ENCODE data around the gene NFKBIZ.
A peak's percentile ranks its signal among the peaks of the same experiment; 100 is the strongest.

Gene NFKBIZ

DNA sequence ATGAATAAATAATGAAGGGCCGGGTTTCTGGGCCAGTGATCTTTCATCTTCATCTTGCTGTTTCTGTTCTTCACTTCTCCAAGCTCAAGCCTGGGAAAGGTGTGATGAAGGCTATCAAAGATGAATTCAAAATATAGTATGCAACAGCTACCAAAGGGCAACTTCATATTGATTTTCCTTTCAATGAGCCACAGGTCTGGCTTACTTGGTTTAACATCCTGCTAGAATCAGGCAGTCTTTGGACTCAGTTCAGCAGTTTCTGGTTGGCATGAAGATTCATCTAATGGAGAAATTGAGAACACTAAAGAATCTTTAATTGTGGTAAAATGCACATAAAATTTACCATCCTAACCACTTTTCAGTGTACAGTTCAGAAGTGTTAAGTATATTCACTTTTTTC is 43.3 kb downstream of the NFKBIZ start:
- DNase-seq (ENCODE audit: low spot score) = no peak
- in situ Hi-C loops (cut with MboI; ENCODE audit: low sequenced_read_pairs, unreplicated experiment) = no loop called here
- TF ChIP-seq, protein P1, sequence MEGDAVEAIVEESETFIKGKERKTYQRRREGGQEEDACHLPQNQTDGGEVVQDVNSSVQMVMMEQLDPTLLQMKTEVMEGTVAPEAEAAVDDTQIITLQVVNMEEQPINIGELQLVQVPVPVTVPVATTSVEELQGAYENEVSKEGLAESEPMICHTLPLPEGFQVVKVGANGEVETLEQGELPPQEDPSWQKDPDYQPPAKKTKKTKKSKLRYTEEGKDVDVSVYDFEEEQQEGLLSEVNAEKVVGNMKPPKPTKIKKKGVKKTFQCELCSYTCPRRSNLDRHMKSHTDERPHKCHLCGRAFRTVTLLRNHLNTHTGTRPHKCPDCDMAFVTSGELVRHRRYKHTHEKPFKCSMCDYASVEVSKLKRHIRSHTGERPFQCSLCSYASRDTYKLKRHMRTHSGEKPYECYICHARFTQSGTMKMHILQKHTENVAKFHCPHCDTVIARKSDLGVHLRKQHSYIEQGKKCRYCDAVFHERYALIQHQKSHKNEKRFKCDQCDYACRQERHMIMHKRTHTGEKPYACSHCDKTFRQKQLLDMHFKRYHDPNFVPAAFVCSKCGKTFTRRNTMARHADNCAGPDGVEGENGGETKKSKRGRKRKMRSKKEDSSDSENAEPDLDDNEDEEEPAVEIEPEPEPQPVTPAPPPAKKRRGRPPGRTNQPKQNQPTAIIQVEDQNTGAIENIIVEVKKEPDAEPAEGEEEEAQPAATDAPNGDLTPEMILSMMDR (IDR thresholded peaks at IDR 0.05; ENCODE audit: borderline replicate concordance, control extremely low read depth, extremely low read depth, insufficient read depth, missing control alignments) = no peak

DNA sequence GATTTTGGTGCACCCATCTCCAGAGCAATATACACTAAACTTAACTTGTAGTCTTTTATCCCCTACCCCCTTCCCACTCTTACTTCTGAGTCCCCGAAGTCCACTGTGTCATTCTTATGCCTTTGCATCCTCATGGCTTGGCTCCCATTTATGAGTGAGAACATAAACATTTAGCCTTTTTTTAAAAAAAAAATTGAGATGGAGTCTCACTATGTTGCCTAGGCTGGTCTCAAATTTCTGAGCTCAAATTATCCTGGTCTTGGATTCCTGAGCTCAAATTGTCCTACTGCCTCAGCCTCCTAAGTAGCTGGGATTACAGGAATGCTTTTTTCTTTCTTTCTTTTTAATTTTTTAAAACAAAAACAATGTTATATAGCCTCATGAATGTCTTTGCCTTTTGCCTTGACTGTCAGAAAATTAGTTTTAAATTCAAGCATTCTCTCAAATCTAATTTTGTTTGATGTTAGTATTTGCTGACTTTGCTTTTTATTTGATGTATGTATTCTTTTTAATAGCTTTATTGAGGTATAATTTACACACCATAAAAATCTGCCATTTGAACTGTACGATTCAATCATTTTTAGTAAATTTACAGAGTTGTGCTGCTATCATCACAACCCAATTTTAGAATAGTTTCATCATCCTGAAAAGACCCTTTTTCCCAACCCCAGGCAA is 46.9 kb downstream of the NFKBIZ start:
- no peak for DNase-seq (ENCODE audit: low spot score)
- in situ Hi-C loops (cut with MboI; ENCODE audit: low sequenced_read_pairs, unreplicated experiment) = no loop called here
- TF ChIP-seq, protein P1 (IDR thresholded peaks at IDR 0.05; ENCODE audit: borderline replicate concordance, control extremely low read depth, extremely low read depth, insufficient read depth, missing control alignments) = no peak

DNA sequence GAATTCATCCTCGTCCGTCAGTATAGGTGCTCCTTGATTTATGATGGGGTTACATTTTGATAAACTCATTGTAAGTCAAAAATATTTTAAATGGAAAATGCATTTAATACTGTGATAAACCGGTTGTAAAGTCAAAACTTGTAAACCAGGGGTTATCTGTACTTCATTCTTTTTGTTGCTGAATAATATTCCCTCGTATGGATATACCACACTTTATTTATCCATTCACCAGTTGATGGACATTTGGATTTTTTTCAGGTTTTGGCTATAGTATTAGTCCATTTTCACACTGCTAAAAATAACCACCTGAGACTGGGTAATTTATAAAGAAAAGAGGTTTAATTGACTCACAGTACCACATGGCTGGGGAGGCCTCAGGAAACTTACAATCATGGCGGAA is 47.7 kb downstream of the NFKBIZ start:
- in situ Hi-C loops (cut with MboI; ENCODE audit: low sequenced_read_pairs, unreplicated experiment) = no loop called here
- DNase-seq (ENCODE audit: low spot score) = no peak
- TF ChIP-seq, protein P1 (IDR thresholded peaks at IDR 0.05; ENCODE audit: borderline replicate concordance, control extremely low read depth, extremely low read depth, insufficient read depth, missing control alignments) = no peak

DNA sequence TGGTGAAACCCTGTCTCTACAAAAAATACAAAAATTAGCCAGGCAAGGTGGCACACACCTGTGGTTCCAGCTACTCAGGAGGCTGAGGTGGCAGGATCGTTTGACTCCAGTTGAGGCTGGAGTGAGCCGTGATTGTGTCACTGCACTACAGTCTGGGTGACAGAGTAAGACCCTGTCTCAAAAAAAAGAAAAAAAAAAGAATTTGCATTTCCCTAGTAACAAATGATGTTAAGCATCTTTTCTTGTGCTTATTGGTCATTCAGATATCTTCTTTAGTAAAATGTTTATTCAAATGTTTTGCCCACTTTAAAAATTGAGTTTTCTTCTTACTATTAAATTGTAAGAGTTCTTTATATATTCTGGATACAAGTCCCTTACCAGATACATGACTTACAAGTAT is 48.7 kb downstream of the NFKBIZ start:
- in situ Hi-C loops (cut with MboI; ENCODE audit: low sequenced_read_pairs, unreplicated experiment) = no loop called here
- DNase-seq (ENCODE audit: low spot score) = no peak
- TF ChIP-seq, protein P1 (IDR thresholded peaks at IDR 0.05; ENCODE audit: borderline replicate concordance, control extremely low read depth, extremely low read depth, insufficient read depth, missing control alignments) = no peak

DNA sequence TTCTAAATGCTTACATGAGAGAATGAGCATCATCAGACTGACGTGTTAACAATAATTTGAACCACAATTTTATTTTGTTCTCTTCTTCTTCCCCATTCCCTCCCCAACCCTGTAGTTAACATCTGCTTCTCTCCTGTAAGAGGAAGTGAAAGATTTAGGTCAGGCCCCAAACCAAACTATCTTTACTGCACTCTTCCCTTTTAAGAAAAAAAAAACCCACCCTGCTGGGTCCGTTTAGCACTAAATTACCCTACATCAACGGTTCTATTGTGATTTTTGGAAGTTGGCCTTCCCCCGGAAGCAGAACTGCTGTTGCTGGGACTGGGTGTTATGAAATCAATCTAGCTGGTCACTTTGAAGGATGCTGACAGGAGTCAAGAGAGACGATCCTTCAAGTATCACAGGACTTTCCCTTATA is 49.4 kb downstream of the NFKBIZ start:
- in situ Hi-C loops (cut with MboI; ENCODE audit: low sequenced_read_pairs, unreplicated experiment) = no loop called here
- TF ChIP-seq, protein P1 (IDR thresholded peaks at IDR 0.05; ENCODE audit: borderline replicate concordance, control extremely low read depth, extremely low read depth, insufficient read depth, missing control alignments) = no peak
- DNase-seq (ENCODE audit: low spot score) = peak; percentile 38

DNA sequence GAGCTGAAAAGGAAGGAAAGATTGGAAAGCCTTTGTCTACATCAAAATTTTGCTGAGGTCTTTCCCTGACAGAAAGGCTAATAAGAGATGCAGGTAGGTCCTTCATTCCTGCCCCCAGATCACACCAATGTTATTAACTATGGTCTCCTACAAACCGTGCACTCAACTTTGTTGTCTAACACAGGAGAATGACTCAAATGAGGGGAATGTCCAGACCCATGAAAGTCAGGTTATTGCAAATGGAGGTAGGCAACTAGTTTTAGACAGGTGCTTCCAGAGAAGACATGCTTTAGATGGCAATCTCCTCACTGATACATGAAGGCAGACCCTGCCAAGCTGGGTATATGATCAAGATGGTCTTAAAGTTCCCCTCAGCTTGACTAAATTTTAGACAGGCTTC is 51.0 kb downstream of the NFKBIZ start:
- in situ Hi-C loops (cut with MboI; ENCODE audit: low sequenced_read_pairs, unreplicated experiment) = no loop called here
- no peak for DNase-seq (ENCODE audit: low spot score)
- TF ChIP-seq, protein P1 (IDR thresholded peaks at IDR 0.05; ENCODE audit: borderline replicate concordance, control extremely low read depth, extremely low read depth, insufficient read depth, missing control alignments) = no peak

Measured in GM13976 (cell line).